A549 (cell line): ENCODE results near the gene PLCH1. TPM values are rescaled to one million over a fixed set of nuclear protein-coding genes. Genes with fewer than 3 reads are reported as not detected.
A peak's percentile ranks its signal among the peaks of the same experiment; 100 is the strongest.
"Not testable (repeated sequence)": the region's sequence is repeated elsewhere in the genome, so short reads cannot be mapped to it uniquely, and the experiment has no call there.

Source experiments
- ATAC-seq, 2 experiments: fragments of 200-7000 bp in 1 of 2; fragments of >200 bp in 1 of 2; cut with Nextera tagmentation in 1 of 2; cut with Tn5 transposase in 1 of 2; 3 replicates each; pipeline versions ENCODE4 v1.8.0 to v1.9.1; 2018 to 2020; ENCODE audit warnings: mild to moderate bottlenecking in 1 of 2, moderate library complexity in 1 of 2
- CTCF ChIA-PET: fragments of 300-600 bp; sonication (Branson Sonifier 250); formaldehyde crosslinking; extraction: SDS; loops from one replicate; lab custom pipeline; 2021; ENCODE audit warnings: antibody characterized with exemption, inconsistent platforms; lab: Yijun Ruan, JAX
- POLR2A ChIA-PET: fragments of 350-600 bp; formaldehyde crosslinking; extraction: SDS; loops from one replicate; lab custom pipeline; 2021; ENCODE audit warnings: antibody characterized with exemption, inconsistent platforms; lab: Yijun Ruan, JAX
- DNase-seq, 2 experiments: peaks; one replicate each; pipeline versions ENCODE4 v3.0.0 to v3.0.0-alpha.2; 2011 to 2016; ENCODE audit warnings: low read depth in 1 of 2, low spot score in 1 of 2
- FAIRE-seq: peaks from 2 replicates; lab custom pipeline; 2011; peaks lifted over from hg19 to GRCh38; lab: Jason Lieb, UNC
- H3K27ac ChIP-seq, 2 experiments: fragments of >200 bp; sonication (Bioruptor Twin); formaldehyde crosslinking; 3 replicates each; pipeline ENCODE4 v1.5.1; 2016 to 2017
- H3K4me1 ChIP-seq: fragments of >200 bp; sonication (Bioruptor Twin); formaldehyde crosslinking; 3 replicates; pipeline ENCODE4 v1.6.1; 2016
- H3K4me2 ChIP-seq: fragments of >200 bp; sonication (Bioruptor Twin); formaldehyde crosslinking; 3 replicates; pipeline ENCODE4 v1.6.1; 2016
- H3K4me3 ChIP-seq: fragments of >200 bp; sonication (Bioruptor Twin); formaldehyde crosslinking; 3 replicates; pipeline ENCODE4 v1.5.1; 2016
- H3K9me3 ChIP-seq: fragments of >200 bp; sonication (Bioruptor Twin); formaldehyde crosslinking; 3 replicates; pipeline ENCODE4 v1.6.1; 2016
- BHLHE40 ChIP-seq: IDR thresholded peaks from 2 replicates; pipeline ENCODE4 v1.6.1; 2012; ENCODE audit warnings: low read depth, low read length, inconsistent platforms
- CBX2 ChIP-seq: fragments of 200-600 bp; sonication (generic); IDR thresholded peaks from 2 replicates; pipeline ENCODE4 v1.6.1; 2016; ENCODE audit warnings: low read depth, mild to moderate bottlenecking, borderline replicate concordance
- CBX8 ChIP-seq: fragments of 200-600 bp; sonication (generic); IDR thresholded peaks from 2 replicates; pipeline ENCODE4 v1.6.1; 2016
- CEBPB ChIP-seq, 2 experiments: fragments of >200 bp in 1 of 2; sonication (Bioruptor Twin) in 1 of 2; formaldehyde crosslinking in 1 of 2; IDR thresholded peaks; 2 replicates each; pipeline ENCODE4 v1.6.1; 2012 to 2016
- CHD4 ChIP-seq: fragments of 200-600 bp; sonication (generic); IDR thresholded peaks from 2 replicates; pipeline ENCODE4 v1.6.1; 2016; ENCODE audit warnings: antibody characterized with exemption, mild to moderate bottlenecking, borderline replicate concordance
- FOSL2 ChIP-seq, 2 experiments: fragments of 450-650 bp in 1 of 2; fragments of >200 bp in 1 of 2; sonication (Bioruptor Twin) in 1 of 2; formaldehyde crosslinking; IDR thresholded peaks; 2 replicates each; pipeline versions ENCODE4 v1.5.0 to v1.6.1; 2016 to 2020; ENCODE audit warnings: mild to moderate bottlenecking in 1 of 2, moderate library complexity in 1 of 2
- HDAC2 ChIP-seq: fragments of 200-600 bp; sonication (generic); IDR thresholded peaks from 2 replicates; pipeline ENCODE4 v1.6.1; 2016
- HEYL ChIP-seq: fragments of 250-450 bp; sonication (Bioruptor Pico); IDR thresholded peaks from 2 replicates; pipeline ENCODE4 v1.8.0; 2021; ENCODE audit warnings: mild to moderate bottlenecking, moderate library complexity
- HOXA7 ChIP-seq: fragments of 250-450 bp; sonication (Bioruptor Pico); IDR thresholded peaks from 2 replicates; pipeline ENCODE4 v1.5.0; 2020; ENCODE audit warnings: mild to moderate bottlenecking, moderate library complexity
- HOXB5 ChIP-seq: fragments of 250-450 bp; sonication (Bioruptor Pico); IDR thresholded peaks from 2 replicates; pipeline ENCODE4 v1.5.0; 2020; ENCODE audit warnings: mild to moderate bottlenecking, moderate library complexity
- JUN ChIP-seq, 2 experiments: fragments of >200 bp; sonication (Bioruptor Twin); formaldehyde crosslinking; IDR thresholded peaks; 2 replicates in 1 of 2; 3 replicates in 1 of 2; pipeline ENCODE4 v1.6.1; 2016 to 2017
- KDM1A ChIP-seq: fragments of 200-600 bp; sonication (generic); IDR thresholded peaks from 2 replicates; pipeline ENCODE4 v1.6.1; 2016; ENCODE audit warnings: low read depth, mild to moderate bottlenecking
- NPAS2 ChIP-seq: fragments of 250-450 bp; sonication (Bioruptor Pico); IDR thresholded peaks from 2 replicates; pipeline ENCODE4 v1.8.0; 2022; ENCODE audit warnings: mild to moderate bottlenecking, moderate library complexity, borderline replicate concordance
- RAD21 ChIP-seq, 2 experiments: fragments of >200 bp in 1 of 2; sonication (Bioruptor Twin) in 1 of 2; formaldehyde crosslinking in 1 of 2; IDR thresholded peaks in 1 of 2; conservative IDR thresholded peaks in 1 of 2; 2 replicates in 1 of 2; 3 replicates in 1 of 2; pipeline ENCODE4 v1.6.1; 2012 to 2018; ENCODE audit warnings: inconsistent platforms in 1 of 2
- RARB ChIP-seq: fragments of 250-450 bp; sonication (Bioruptor Pico); IDR thresholded peaks from 2 replicates; pipeline ENCODE4 v1.8.0; 2021; ENCODE audit warnings: mild to moderate bottlenecking, moderate library complexity
- RCOR1 ChIP-seq: fragments of 150-350 bp; IDR thresholded peaks from 2 replicates; pipeline ENCODE4 v1.6.1; 2014; ENCODE audit warnings: antibody characterized with exemption, low read length, low read depth
- RFX5 ChIP-seq: fragments of 450-650 bp; IDR thresholded peaks from 2 replicates; pipeline ENCODE4 v1.7.1; 2014; ENCODE audit warnings: antibody characterized with exemption, mild to moderate bottlenecking, moderate library complexity
- ZSCAN20 ChIP-seq: fragments of 250-450 bp; sonication (Bioruptor Pico); IDR thresholded peaks from 2 replicates; pipeline ENCODE4 v1.8.0; 2022; ENCODE audit warnings: mild to moderate bottlenecking, moderate library complexity
- WGBS: methylation state at CpG from one replicate; pipeline ENCODE4 v1.1.6; 2017; ENCODE audit errors: missing lambda C conversion rate; 5-methylcytosine and 5-hydroxymethylcytosine counted together
- polyA plus RNA-seq, 4 experiments: library from polyadenylated mRNA; depleted of rRNA in 3 of 4; stranded (reverse); fragments of >200 nt; fragmentation: RNase III in 1 of 4; extraction: RNeasy Plus Mini Kit Qiagen cat#74134 plus additional on column Dnase treatment in 1 of 4; gene quantifications; 2 replicates in 3 of 4; 3 replicates in 1 of 4; pipeline ENCODE4 v1.2.3, GENCODE V29; 2011 to 2017
- TF ChIP-seq, protein P1 (sequence below): fragments of >200 bp; sonication (Bioruptor Twin); formaldehyde crosslinking; IDR thresholded peaks from 3 replicates; pipeline ENCODE4 v1.5.1; 2016
- TF ChIP-seq, protein P2 (sequence below): IDR thresholded peaks from 2 replicates; pipeline ENCODE4 v1.6.1; 2012
- TF ChIP-seq, protein P3 (sequence below): IDR thresholded peaks from 2 replicates; pipeline ENCODE4 v1.6.1; 2012; ENCODE audit warnings: low read depth, borderline replicate concordance

The PLCH1 gene
- polyA plus RNA-seq, 2 of the 4 experiments (the other 2 are of a cell fraction) = 2.1 to 11.1 TPM

DNA sequence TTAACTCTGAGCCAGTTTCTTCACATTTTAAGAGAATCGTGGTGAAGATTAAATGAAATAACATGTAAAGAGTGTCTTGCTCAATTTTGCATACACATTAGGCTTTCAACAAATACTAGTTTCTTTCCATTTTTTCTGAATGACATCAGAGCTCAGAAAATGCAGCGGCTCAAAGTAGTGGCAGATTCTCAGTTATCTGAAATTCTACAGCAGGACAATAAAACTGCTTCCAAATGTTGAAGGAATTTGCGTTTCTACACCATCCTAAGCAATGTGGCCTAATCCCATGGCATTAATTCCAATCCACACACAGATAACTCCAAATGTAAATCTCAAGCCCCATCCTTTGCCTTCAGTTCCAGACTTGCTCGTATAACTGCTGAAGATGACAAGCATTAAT is 115.8 kb downstream of the PLCH1 start:
- peak; percentile 23 for FAIRE-seq
- peaks cover 11% of the 10 kb centered on the region; the same call in 2 of the 3 replicates for H3K4me1 ChIP-seq
- ATAC-seq = no peak
- no peak overlapping the region for H3K27ac ChIP-seq
- TF ChIP-seq NPAS2 (CRISPR knock-in tag) (no peak), RARB (CRISPR knock-in tag) (no peak), RAD21 (conservative IDR thresholded peaks at IDR 0.05 in 1 of 2, IDR thresholded peaks at IDR 0.05 in 1 of 2) (no peak), CEBPB (IDR thresholded peaks at IDR 0.05) (no peak), CHD4 (no peak), ZSCAN20 (CRISPR knock-in tag) (no peak)
- CTCF ChIA-PET = no interaction called here
- 91% methylated on average over 4 of the region's 4 CpGs for WGBS
- no peak overlapping the region for H3K4me2 ChIP-seq
- POLR2A ChIA-PET = no interaction called here
- no peak for DNase-seq
- no peak overlapping the region for H3K4me3 ChIP-seq
- H3K9me3 ChIP-seq = no peaks in the 10 kb centered on the region

DNA sequence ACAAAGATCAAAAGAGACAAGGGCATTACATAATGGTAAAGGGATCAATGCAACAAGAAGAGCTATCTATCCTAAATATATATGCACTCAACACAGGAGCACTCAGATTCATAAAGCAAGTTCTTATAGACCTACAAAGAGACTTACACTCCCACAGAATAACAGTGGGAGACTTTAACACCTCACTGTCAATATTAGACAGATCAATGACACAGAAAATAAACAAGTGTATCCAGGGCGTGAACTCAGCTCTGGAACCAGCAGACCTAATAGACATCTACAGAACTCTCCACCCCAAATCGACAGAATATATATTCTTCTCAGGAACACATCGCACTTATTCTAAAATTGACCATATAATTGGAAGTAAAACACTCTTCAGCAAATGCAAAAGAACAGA is 122.2 kb downstream of the PLCH1 start:
- H3K4me3 ChIP-seq, H3K27ac ChIP-seq, DNase-seq, H3K9me3 ChIP-seq, FAIRE-seq, H3K4me1 ChIP-seq, ATAC-seq, POLR2A ChIA-PET, H3K4me2 ChIP-seq: not testable (repeated sequence)
- CTCF ChIA-PET = interaction anchor here (0.7 kb wide), 1 partner anchor 29 kb away, joined by 3 read pairs; no protein-coding TSS in a partner anchor
- 68% methylated on average over 3 of the region's 3 CpGs for WGBS

DNA sequence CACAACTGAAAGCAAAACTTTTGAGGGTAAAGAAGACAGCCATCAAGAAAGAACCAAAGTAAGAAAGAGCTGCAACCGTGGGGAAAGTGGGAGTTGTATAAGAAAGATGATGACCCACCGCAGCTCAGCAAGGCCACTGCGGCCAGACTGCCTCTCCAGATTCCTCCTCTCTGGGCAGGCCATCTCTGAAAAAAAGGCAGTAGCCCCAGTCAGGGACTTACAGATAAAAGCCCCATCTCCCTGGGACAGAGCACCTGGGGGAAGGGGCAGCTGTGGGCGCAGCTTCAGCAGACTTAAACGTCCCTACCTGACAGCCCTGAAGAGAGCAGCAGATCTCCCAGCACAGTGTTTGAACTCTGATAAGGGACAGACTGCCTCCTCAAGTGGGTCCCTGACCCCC is 124.3 kb downstream of the PLCH1 start:
- H3K9me3 ChIP-seq, H3K4me1 ChIP-seq, CTCF ChIA-PET, FAIRE-seq, DNase-seq, H3K27ac ChIP-seq, H3K4me3 ChIP-seq, H3K4me2 ChIP-seq, ATAC-seq, POLR2A ChIA-PET: not testable (repeated sequence)
- WGBS = 87% methylated on average over 5 of the region's 5 CpGs

DNA sequence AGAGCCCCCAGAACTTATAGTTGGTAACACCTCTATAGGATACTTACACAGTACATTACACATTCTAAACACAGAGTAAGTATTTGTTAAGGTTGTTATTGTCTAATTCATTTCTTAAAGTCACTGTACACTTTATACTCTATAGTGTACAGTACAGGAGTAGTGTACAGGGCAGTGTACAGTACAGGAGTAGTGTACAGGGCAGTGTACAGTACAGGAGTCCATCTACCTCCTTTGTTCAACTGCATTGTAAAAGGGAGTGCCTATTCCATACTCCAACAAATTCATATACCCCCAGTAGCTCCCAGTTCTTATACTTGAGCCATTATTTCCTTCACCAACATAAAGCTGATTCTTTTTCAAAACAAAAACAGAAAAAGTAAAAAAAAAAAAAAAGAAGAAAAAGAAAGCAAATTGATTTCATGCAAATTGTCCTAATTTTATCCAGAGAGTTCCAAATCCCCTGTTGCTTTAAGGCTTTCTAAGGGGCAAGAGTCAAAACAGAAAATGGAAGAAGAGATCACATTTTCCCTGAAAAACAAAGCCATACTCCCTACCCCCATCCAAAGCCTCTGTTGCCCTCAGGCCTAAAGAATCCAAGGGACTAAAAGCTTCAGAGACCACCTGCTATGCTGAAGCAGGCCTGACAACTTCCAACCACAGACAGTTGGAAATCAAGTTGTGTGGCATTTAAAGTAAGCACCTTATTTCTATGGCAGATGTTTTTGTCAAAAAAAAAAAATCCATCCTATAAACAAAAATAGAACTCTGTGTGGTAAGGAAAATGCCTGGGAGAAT is 125.6 kb downstream of the PLCH1 start:
- Histone ChIP-seq H3K4me1 (peaks cover 4% of the 10 kb centered on the region; the same call in 1 of the 3 replicates), H3K9me3 (no peaks in the 10 kb centered on the region; the same call in 2 of the 3 replicates), H3K27ac (no peak overlapping the region), H3K4me3 (no peak overlapping the region), H3K4me2 (no peak overlapping the region)
- ChIA-PET POLR2A (interaction anchor here (0.7 kb wide), 1 partner anchor 1470 kb away, joined by 3 read pairs; no protein-coding TSS in a partner anchor), CTCF (interaction anchor here (0.6 kb wide), 1 partner anchor 35 kb away, joined by 3 read pairs; no protein-coding TSS in a partner anchor)
- ATAC-seq (no peak), FAIRE-seq (no peak), DNase-seq (no peak)
- TF ChIP-seq CBX2 (no peak), CBX8 (no peak), JUN (IDR thresholded peaks at IDR 0.05) (no peak), CHD4 (no peak), BHLHE40 (no peak), RFX5 (no peak), HDAC2 (no peak), HOXA7 (CRISPR knock-in tag) (no peak), HOXB5 (CRISPR knock-in tag) (no peak), KDM1A (no peak), HEYL (CRISPR knock-in tag) (no peak), RCOR1 (no peak), FOSL2 (IDR thresholded peaks at IDR 0.05) (no peak), FOSL2 (CRISPR knock-in tag; IDR thresholded peaks at IDR 0.05) (no peak)
- TF ChIP-seq, protein P1, sequence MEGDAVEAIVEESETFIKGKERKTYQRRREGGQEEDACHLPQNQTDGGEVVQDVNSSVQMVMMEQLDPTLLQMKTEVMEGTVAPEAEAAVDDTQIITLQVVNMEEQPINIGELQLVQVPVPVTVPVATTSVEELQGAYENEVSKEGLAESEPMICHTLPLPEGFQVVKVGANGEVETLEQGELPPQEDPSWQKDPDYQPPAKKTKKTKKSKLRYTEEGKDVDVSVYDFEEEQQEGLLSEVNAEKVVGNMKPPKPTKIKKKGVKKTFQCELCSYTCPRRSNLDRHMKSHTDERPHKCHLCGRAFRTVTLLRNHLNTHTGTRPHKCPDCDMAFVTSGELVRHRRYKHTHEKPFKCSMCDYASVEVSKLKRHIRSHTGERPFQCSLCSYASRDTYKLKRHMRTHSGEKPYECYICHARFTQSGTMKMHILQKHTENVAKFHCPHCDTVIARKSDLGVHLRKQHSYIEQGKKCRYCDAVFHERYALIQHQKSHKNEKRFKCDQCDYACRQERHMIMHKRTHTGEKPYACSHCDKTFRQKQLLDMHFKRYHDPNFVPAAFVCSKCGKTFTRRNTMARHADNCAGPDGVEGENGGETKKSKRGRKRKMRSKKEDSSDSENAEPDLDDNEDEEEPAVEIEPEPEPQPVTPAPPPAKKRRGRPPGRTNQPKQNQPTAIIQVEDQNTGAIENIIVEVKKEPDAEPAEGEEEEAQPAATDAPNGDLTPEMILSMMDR = no peak
- TF ChIP-seq, protein P2, sequence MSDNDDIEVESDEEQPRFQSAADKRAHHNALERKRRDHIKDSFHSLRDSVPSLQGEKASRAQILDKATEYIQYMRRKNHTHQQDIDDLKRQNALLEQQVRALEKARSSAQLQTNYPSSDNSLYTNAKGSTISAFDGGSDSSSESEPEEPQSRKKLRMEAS = no peak
- TF ChIP-seq, protein P3, sequence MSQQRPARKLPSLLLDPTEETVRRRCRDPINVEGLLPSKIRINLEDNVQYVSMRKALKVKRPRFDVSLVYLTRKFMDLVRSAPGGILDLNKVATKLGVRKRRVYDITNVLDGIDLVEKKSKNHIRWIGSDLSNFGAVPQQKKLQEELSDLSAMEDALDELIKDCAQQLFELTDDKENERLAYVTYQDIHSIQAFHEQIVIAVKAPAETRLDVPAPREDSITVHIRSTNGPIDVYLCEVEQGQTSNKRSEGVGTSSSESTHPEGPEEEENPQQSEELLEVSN = no peak
